ENCODE results near the gene PDIA6.

The PDIA6 gene

GRCh38 chr2:10765461-10765860 lies 47.1 kb downstream of the PDIA6 start:
- H4K20me1 ChIP-seq (ENCODE audit: insufficient read depth, low read length): no peaks in the 10 kb centered on the region
- H3F3A ChIP-seq (ENCODE audit: insufficient read depth, low read length): no peaks in the 10 kb centered on the region
- no peak overlapping the region for H2AFZ ChIP-seq (ENCODE audit: low read length)
- no peak overlapping the region for H3K4me2 ChIP-seq (ENCODE audit: low read length)
- no peak overlapping the region for H3K9ac ChIP-seq (ENCODE audit: low read length)
- H3K27me3 ChIP-seq (ENCODE audit: insufficient read depth, low read length): no peaks in the 10 kb centered on the region
- no peaks in the 10 kb centered on the region for H3K36me3 ChIP-seq (ENCODE audit: insufficient read depth, low read length)
- TF ChIP-seq CTCF (IDR thresholded peaks at IDR 0.05; ENCODE audit: low read length): no peak
- TF ChIP-seq EZH2 (IDR thresholded peaks at IDR 0.05; ENCODE audit: borderline replicate concordance, low read length): no peak
- H3K27ac ChIP-seq (ENCODE audit: low read depth, low read length, poor library complexity, severe bottlenecking): no peak overlapping the region
- no peaks in the 10 kb centered on the region for H3K9me2 ChIP-seq (ENCODE audit: low read depth, low read length)
- H3K4me1 ChIP-seq (ENCODE audit: insufficient read depth, low read length, severe bottlenecking): no peaks in the 10 kb centered on the region
- H3K9me3 ChIP-seq (ENCODE audit: low read length): no peaks in the 10 kb centered on the region
- no peaks in the 10 kb centered on the region for H3K79me2 ChIP-seq (ENCODE audit: insufficient read depth, low read length)
- H3K4me3 ChIP-seq (ENCODE audit: low read depth, low read length, poor library complexity, severe bottlenecking): no peak overlapping the region

DNA sequence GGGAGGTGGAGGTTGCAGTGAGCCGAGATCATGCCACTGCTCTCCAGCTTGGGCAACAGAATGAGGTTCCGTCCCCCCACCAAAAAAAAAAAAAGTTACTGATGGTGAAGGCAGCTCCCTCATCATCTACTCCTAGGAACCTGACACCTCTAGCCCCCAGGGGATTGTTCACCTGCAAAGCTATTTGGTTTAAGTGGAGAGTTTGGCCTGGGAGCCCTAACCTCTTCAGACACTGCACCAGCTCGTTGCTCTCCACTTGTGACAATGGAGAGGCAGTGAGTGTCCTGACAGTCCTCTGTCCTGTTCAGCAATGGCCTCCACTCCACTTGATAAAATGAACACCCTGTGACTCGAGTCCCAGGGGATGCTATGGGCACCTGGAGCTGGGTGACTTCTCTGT lies 47.7 kb downstream of the PDIA6 start:
- Histone ChIP-seq H3K27ac (ENCODE audit: low read depth, low read length, poor library complexity, severe bottlenecking) (no peak overlapping the region), H3F3A (ENCODE audit: insufficient read depth, low read length) (no peaks in the 10 kb centered on the region), H2AFZ (ENCODE audit: low read length) (no peak overlapping the region), H3K9ac (ENCODE audit: low read length) (no peak overlapping the region), H3K4me1 (ENCODE audit: insufficient read depth, low read length, severe bottlenecking) (no peaks in the 10 kb centered on the region), H3K36me3 (ENCODE audit: insufficient read depth, low read length) (no peaks in the 10 kb centered on the region), H3K9me3 (ENCODE audit: low read length) (no peaks in the 10 kb centered on the region), H3K27me3 (ENCODE audit: insufficient read depth, low read length) (no peaks in the 10 kb centered on the region), H3K4me3 (ENCODE audit: low read depth, low read length, poor library complexity, severe bottlenecking) (no peak overlapping the region), H4K20me1 (ENCODE audit: insufficient read depth, low read length) (no peaks in the 10 kb centered on the region), H3K79me2 (ENCODE audit: insufficient read depth, low read length) (no peaks in the 10 kb centered on the region), H3K9me2 (ENCODE audit: low read depth, low read length) (no peaks in the 10 kb centered on the region), H3K4me2 (ENCODE audit: low read length) (no peak overlapping the region)
- no peak for TF ChIP-seq EZH2 (IDR thresholded peaks at IDR 0.05; ENCODE audit: borderline replicate concordance, low read length)
- no peak for TF ChIP-seq CTCF (IDR thresholded peaks at IDR 0.05; ENCODE audit: low read length)

GRCh38 chr2:10764096-10764785 lies 48.3 kb downstream of the PDIA6 start:
- no peaks in the 10 kb centered on the region for H3K36me3 ChIP-seq (ENCODE audit: insufficient read depth, low read length)
- H3K4me3 ChIP-seq (ENCODE audit: low read depth, low read length, poor library complexity, severe bottlenecking): no peak overlapping the region
- no peak overlapping the region for H3K4me2 ChIP-seq (ENCODE audit: low read length)
- H3K9ac ChIP-seq (ENCODE audit: low read length): no peak overlapping the region
- H3K27ac ChIP-seq (ENCODE audit: low read depth, low read length, poor library complexity, severe bottlenecking): no peak overlapping the region
- H2AFZ ChIP-seq (ENCODE audit: low read length): no peak overlapping the region
- H3K9me2 ChIP-seq (ENCODE audit: low read depth, low read length): no peaks in the 10 kb centered on the region
- H4K20me1 ChIP-seq (ENCODE audit: insufficient read depth, low read length): no peaks in the 10 kb centered on the region
- TF ChIP-seq EZH2 (IDR thresholded peaks at IDR 0.05; ENCODE audit: borderline replicate concordance, low read length) (no peak), CTCF (IDR thresholded peaks at IDR 0.05; ENCODE audit: low read length) (no peak)
- H3K9me3 ChIP-seq (ENCODE audit: low read length): no peaks in the 10 kb centered on the region
- H3K79me2 ChIP-seq (ENCODE audit: insufficient read depth, low read length): no peaks in the 10 kb centered on the region
- H3K27me3 ChIP-seq (ENCODE audit: insufficient read depth, low read length): no peaks in the 10 kb centered on the region
- H3K4me1 ChIP-seq (ENCODE audit: insufficient read depth, low read length, severe bottlenecking): no peaks in the 10 kb centered on the region
- no peaks in the 10 kb centered on the region for H3F3A ChIP-seq (ENCODE audit: insufficient read depth, low read length)
